CD4-positive, alpha-beta T cell (primary cell): ENCODE measurements around the gene CAMKK1. TPM values are rescaled to one million over a fixed set of nuclear protein-coding genes. Genes with fewer than 3 reads are reported as not detected.

ENCODE experiments used
- ATAC-seq: fragments of 200-7000 bp; cut with Tn5 transposase; one replicate; pipeline ENCODE4 v1.10.0; 2022; ENCODE audit warnings: mild to moderate bottlenecking; ENCODE audit not compliant: poor library complexity
- CTCF ChIA-PET: fragments of 350-600 bp; sonication (Branson Sonifier 250); formaldehyde crosslinking; loops from one replicate; lab custom pipeline; 2021; ENCODE audit warnings: antibody characterized with exemption, inconsistent platforms; lab: Charles Lee
- POLR2A ChIA-PET: fragments of 350-600 bp; sonication (Branson Sonifier 250); formaldehyde crosslinking; loops from one replicate; lab custom pipeline; 2021; ENCODE audit warnings: antibody characterized with exemption, inconsistent platforms; lab: Charles Lee
- DNase-seq, 14 experiments: peaks; one replicate each; pipeline ENCODE4 v3.0.0-alpha.2; 2013 to 2020; ENCODE audit warnings: mixed read lengths in 2 of 14
- H3K27ac ChIP-seq, 2 donors: one replicate each; pipeline versions ENCODE4 v1.5.1 to v1.7.0; 2013; ENCODE audit warnings: low read length in 2 of 2, low read depth in 1 of 2, mild to moderate bottlenecking in 1 of 2
- H3K27me3 ChIP-seq, 2 experiments: 1 replicate in 1 of 2; 2 replicates in 1 of 2; pipeline versions ENCODE4 v1.6.1 to v1.7.0; 2013; ENCODE audit warnings: low read length in 2 of 2, control low read depth in 1 of 2, mild to moderate bottlenecking in 1 of 2, moderate library complexity in 1 of 2; ENCODE audit not compliant: insufficient read depth in 2 of 2, control insufficient read depth in 1 of 2
- H3K36me3 ChIP-seq: one replicate; pipeline ENCODE4 v1.6.1; 2013; ENCODE audit warnings: low read length, control low read depth; ENCODE audit not compliant: insufficient read depth
- H3K4me1 ChIP-seq: one replicate; pipeline ENCODE4 v1.6.1; 2013; ENCODE audit warnings: low read length, control low read depth; ENCODE audit not compliant: insufficient read depth
- H3K4me3 ChIP-seq: one replicate; pipeline ENCODE4 v1.5.1; 2013; ENCODE audit warnings: mild to moderate bottlenecking, low read length, moderate library complexity
- H3K9me3 ChIP-seq, 2 experiments: 1 replicate in 1 of 2; 2 replicates in 1 of 2; pipeline versions ENCODE4 v1.6.1 to v1.7.0; 2013; ENCODE audit warnings: low read length in 2 of 2, mild to moderate bottlenecking in 2 of 2, control low read depth in 1 of 2, moderate library complexity in 1 of 2; ENCODE audit not compliant: control insufficient read depth in 1 of 2, insufficient read depth in 1 of 2
- H3K27ac Mint-ChIP-seq: one replicate; pipeline ENCODE4 v1.8.0; 2020; ENCODE audit warnings: mixed read lengths
- H3K27me3 Mint-ChIP-seq: one replicate; pipeline ENCODE4 v1.8.0; 2021; ENCODE audit warnings: mixed read lengths
- H3K36me3 Mint-ChIP-seq: one replicate; pipeline ENCODE4 v1.8.0; 2021; ENCODE audit warnings: low read depth, mixed read lengths
- H3K4me1 Mint-ChIP-seq: one replicate; pipeline ENCODE4 v1.8.0; 2021; ENCODE audit warnings: low read depth, mixed read lengths
- H3K4me3 Mint-ChIP-seq: one replicate; pipeline ENCODE4 v1.8.0; 2020; ENCODE audit warnings: mild to moderate bottlenecking, mixed read lengths
- H3K9me3 Mint-ChIP-seq: one replicate; pipeline ENCODE4 v1.8.0; 2020; ENCODE audit warnings: mixed read lengths
- intact Hi-C, 2 experiments: fragments of 100-400 bp; cut with DNase I in 1 of 2; cut with micrococcal nuclease in 1 of 2; formaldehyde crosslinking; loops; one replicate each; pipeline versions ENCODE4 v1.15.1 to v1.9.0; 2023 to 2025; cut with DNase I, micrococcal nuclease
- total RNA-seq, 174 experiments: library from RNA in 2 of 174; stranded (reverse) in 2 of 174; gene quantifications; one replicate each; pipeline ENCODE4 v1.2.3 and lab custom pipeline; 2021 to 2026
- TF ChIP-seq, protein P1 (sequence below): fragments of 200-600 bp; IDR thresholded peaks from one replicate; pipeline ENCODE4 v1.8.0; 2022; ENCODE audit warnings: antibody characterized with exemption, mild to moderate bottlenecking

The CAMKK1 gene
- total RNA-seq, 2 experiments from 2014 or later = 4.8 to 4.9 TPM

DNA sequence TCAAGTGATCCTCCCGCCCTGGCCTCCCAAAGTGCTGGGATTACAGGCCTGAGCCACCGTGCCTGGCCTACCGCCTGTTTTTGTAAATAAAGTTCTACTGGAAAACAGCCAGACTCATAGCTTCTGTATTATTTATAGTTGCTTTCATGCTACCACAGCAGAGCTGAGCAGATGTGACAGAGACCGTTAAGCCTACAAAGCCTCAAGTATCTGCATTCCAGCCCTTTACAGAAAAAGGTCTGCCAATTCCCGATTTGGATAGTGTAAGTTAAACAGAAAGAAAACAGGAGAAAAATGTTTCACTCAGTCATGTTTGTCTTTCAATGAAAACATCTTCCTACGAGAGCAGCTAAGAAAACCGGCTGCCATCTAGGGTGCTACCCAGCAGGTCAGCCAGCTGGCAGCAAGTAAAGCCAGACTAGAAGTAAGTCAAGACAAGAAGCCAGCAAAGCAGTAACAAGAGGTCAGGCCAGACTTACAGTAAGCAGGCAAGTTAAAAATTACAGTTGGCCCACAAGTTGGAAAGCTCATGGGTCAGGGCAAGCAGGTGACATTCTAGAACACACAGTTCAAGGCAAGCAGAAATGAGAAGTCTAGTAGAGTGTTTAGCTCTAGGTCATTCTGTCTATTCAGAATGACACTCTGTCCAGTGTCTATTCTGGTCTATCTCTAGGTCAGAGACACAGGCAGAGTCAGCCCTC lies 64.6 kb downstream of the CAMKK1 start:
- Mint-ChIP-seq H3K4me1 (peaks cover 6% of the 10 kb centered on the region), H3K27me3 (no peaks in the 10 kb centered on the region), H3K27ac (no peak overlapping the region), H3K36me3 (peaks cover 68% of the 10 kb centered on the region), H3K4me3 (no peak overlapping the region), H3K9me3 (no peaks in the 10 kb centered on the region)
- intact Hi-C loops = loop anchor here in 1 of 2 experiments (10.0 kb wide), 1 partner anchor 784 kb away; no protein-coding TSS in a partner anchor
- no peak overlapping the region for H3K27ac ChIP-seq
- TF ChIP-seq, protein P1, sequence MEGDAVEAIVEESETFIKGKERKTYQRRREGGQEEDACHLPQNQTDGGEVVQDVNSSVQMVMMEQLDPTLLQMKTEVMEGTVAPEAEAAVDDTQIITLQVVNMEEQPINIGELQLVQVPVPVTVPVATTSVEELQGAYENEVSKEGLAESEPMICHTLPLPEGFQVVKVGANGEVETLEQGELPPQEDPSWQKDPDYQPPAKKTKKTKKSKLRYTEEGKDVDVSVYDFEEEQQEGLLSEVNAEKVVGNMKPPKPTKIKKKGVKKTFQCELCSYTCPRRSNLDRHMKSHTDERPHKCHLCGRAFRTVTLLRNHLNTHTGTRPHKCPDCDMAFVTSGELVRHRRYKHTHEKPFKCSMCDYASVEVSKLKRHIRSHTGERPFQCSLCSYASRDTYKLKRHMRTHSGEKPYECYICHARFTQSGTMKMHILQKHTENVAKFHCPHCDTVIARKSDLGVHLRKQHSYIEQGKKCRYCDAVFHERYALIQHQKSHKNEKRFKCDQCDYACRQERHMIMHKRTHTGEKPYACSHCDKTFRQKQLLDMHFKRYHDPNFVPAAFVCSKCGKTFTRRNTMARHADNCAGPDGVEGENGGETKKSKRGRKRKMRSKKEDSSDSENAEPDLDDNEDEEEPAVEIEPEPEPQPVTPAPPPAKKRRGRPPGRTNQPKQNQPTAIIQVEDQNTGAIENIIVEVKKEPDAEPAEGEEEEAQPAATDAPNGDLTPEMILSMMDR = no peak
- H3K4me3 ChIP-seq = no peak overlapping the region
- POLR2A ChIA-PET = interaction anchor here (1.8 to 2.5 kb wide), 2 partner anchors 90 to 146 kb away, joined by 4 to 14 read pairs; no protein-coding TSS in a partner anchor
- no peaks in the 10 kb centered on the region for H3K4me1 ChIP-seq
- CTCF ChIA-PET = interaction anchor here (0.6 to 5.3 kb wide), 3 partner anchors 17 to 107 kb away, joined by 3 to 106 read pairs (median 22); partner anchors contain the start of gene NCBP3
- DNase-seq = no peak
- no peaks in the 10 kb centered on the region for H3K27me3 ChIP-seq
- H3K9me3 ChIP-seq = no peaks in the 10 kb centered on the region
- no peak for ATAC-seq
- peaks cover 62% of the 10 kb centered on the region for H3K36me3 ChIP-seq

DNA sequence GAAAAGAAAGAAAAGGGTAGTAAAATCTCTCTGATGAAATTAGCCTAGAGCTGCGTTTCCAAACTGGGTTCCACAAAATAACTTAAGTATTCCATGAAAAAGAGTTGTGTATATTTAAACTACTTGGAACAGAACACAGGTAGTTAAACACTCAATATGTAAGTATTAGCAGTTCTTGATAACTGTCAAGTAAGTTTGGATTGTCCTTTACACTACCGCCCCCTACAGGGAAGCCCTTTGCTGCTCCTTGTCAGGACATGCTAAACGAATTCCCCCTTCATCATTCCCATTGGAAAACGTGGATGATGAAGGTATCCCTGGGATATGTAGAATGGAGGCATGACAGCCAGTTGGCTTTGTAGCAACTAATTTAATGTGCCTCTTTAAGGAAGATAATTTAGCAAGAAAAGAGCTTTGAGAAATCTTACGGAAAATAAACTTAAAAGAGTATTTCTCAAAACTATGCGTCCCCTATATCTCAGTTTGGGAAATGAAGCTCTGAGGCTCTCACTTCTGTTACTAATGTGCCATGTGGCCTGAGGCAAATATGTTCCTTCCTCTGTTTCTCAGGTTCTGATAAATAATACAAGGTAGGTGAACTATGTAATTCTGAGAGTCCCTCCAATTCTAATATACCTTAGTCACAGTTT lies 65.6 kb downstream of the CAMKK1 start:
- ChIA-PET CTCF (interaction anchor here (0.6 to 5.3 kb wide), 11 partner anchors 9 to 145 kb away, joined by 3 to 106 read pairs (median 3); partner anchors contain the start of gene NCBP3), POLR2A (interaction anchor here (0.7 to 2.5 kb wide), 4 partner anchors 19 to 145 kb away, joined by 3 to 14 read pairs (median 4); partner anchors contain the start of gene NCBP3)
- H3K36me3 Mint-ChIP-seq = peaks cover 74% of the 10 kb centered on the region
- no peaks in the 10 kb centered on the region for H3K9me3 ChIP-seq
- peaks cover 6% of the 10 kb centered on the region for H3K4me1 Mint-ChIP-seq
- H3K4me1 ChIP-seq = no peaks in the 10 kb centered on the region
- intact Hi-C loops = loop anchor here (1.0 to 10.0 kb wide), 4 partner anchors 90 to 782 kb away; no protein-coding TSS in a partner anchor
- peaks cover 66% of the 10 kb centered on the region for H3K36me3 ChIP-seq
- TF ChIP-seq, protein P1 = peak; percentile 84
- DNase-seq (peak; percentile 44 to 85 (median 66)), ATAC-seq (peak; percentile 67)
- H3K27me3 ChIP-seq = no peaks in the 10 kb centered on the region
- H3K4me3 ChIP-seq = no peak overlapping the region
- no peak overlapping the region for H3K27ac ChIP-seq
- H3K4me3 Mint-ChIP-seq = no peak overlapping the region
- no peak overlapping the region for H3K27ac Mint-ChIP-seq
- no peaks in the 10 kb centered on the region for H3K27me3 Mint-ChIP-seq
- H3K9me3 Mint-ChIP-seq = no peaks in the 10 kb centered on the region

DNA sequence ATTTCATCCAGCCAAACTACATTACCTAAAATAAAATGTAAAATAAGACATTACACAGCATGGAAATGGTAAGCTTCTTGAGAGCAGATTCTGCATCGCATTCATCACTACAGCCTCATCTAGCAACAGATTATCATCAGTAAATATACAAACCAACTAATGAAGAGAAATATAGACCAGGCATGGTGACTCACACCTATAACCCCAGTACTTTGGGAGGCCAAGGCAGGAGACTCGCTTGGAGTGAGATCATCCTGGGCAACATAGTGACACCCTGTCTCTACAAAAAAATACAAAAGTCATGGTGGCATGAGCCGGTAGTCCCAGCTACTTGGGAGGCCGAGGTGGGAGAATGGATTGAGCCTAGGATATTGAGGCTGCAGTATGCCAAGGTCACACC lies 66.7 kb downstream of the CAMKK1 start:
- TF ChIP-seq, protein P1 = no peak
- no peak for ATAC-seq
- intact Hi-C loops = loop anchor here (2.0 to 10.0 kb wide), 2 partner anchors 143 to 781 kb away; no protein-coding TSS in a partner anchor
- Mint-ChIP-seq H3K27ac (no peak overlapping the region), H3K36me3 (peaks cover 84% of the 10 kb centered on the region), H3K4me3 (no peak overlapping the region), H3K27me3 (no peaks in the 10 kb centered on the region), H3K9me3 (no peaks in the 10 kb centered on the region), H3K4me1 (peaks cover 6% of the 10 kb centered on the region)
- Histone ChIP-seq H3K4me1 (no peaks in the 10 kb centered on the region), H3K9me3 (no peaks in the 10 kb centered on the region), H3K4me3 (no peak overlapping the region), H3K27ac (no peak overlapping the region), H3K36me3 (peaks cover 75% of the 10 kb centered on the region), H3K27me3 (no peaks in the 10 kb centered on the region)
- DNase-seq = no peak
- POLR2A ChIA-PET = interaction anchor here (1.7 kb wide), 1 partner anchor 88 kb away, joined by 6 read pairs; no protein-coding TSS in a partner anchor
- CTCF ChIA-PET = interaction anchor here (1.6 to 5.3 kb wide), 4 partner anchors 19 to 144 kb away, joined by 3 to 106 read pairs (median 13); partner anchors contain the start of gene NCBP3
